NCI-H524 treated with DMSO at 0.1 percent for 48 hours (cell line): Measurements from ENCODE around the gene CNTN5.

Experiments used
- DNase-seq: peaks from one replicate; lab custom pipeline; 2025; lab: John Stamatoyannopoulos, UW

The CNTN5 gene

DNA sequence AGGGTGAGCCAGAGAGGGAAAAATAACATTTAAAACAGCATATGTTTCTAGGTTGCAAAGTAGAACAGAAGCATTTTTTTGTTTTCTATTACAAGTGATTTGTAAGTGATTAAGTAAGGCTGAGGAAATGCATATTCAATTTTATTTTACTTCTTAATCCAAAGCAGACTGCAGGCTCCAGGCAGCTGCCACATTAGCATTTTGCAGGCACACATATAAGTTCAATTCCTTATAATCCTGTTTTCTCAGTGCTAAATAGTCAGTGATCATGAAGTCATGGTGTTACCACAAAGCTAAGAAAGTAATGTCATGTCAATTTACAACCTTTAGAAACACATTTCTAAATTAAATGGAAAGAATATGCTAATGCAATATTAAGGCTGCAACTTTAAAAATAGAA lies 149.8 kb downstream of the CNTN5 start:
- no peak for DNase-seq

DNA sequence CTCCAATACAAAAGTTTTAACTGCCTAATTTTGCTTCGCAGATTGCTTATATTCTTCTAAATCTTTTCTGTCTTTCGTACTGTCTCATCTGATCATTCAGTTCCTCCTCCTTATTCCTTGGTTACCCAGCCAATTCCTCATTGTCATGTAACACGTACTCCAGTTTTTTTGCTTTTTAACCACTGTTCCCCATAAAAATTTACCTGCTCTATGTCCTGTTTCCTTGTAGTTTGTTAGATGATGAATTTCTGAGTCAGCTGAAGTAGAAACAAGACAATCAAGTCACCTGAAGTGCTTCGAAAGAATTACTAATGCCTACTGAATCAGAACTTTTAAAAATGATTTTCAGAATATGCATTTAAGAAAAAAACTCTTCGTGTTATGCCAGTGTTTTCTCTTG lies 150.6 kb downstream of the CNTN5 start:
- DNase-seq = no peak

DNA sequence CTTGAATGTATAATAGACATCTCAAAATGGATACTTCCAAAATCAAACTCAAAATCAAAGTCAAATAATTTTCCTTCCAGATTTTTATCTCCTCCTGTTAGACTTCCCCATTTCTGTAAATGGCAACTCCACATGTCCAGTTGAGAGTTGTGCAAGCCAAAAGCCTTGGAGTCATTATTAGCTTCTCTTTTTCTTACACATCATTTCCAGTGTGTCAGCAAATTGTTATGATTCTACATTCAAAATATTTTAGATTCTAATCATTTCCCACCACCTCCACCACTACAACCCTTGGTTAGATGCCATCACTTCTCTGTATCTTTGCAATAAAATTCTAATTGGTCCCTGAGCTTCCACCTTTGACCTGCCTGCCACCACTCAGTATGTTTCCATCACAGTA lies 155.7 kb downstream of the CNTN5 start:
- no peak for DNase-seq

DNA sequence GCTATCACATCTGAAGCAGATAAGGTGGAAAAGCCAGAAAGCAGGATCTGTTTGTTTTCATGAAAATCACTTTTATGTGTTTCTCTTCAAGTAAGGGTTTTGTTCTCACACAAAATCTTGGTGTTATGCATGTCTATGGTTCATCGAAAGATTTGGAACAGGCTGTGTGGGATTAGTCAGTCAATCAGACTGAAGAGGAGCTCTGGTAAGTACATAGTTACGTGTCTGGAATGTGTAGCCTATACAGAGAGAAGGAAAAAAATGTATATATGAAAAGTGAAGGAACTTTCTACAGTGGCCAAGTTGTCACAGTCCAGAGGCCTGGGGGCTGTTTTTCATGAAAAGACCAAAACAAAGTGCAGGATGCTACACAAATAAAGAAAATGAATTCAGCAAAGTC lies 156.7 kb downstream of the CNTN5 start:
- DNase-seq = no peak

DNA sequence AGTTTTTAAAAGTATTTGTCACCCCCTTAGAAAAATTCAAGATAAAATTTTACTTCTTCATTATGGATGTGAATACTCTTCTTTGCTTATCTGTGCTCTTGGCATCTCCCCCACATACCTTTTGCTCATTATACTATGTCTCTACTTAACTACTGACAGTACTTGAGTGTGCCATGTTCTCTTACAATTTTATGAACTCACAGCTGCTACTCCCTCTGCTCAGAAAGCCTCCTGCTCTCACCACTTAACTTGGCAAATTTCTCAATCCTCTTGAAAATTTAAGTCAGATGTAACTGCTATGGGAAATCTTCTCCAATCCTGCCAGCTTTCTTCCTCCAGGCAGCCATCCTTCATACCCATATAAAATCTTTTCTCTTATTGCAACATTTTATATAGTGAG lies 163.4 kb downstream of the CNTN5 start:
- peak; percentile 86 for DNase-seq

DNA sequence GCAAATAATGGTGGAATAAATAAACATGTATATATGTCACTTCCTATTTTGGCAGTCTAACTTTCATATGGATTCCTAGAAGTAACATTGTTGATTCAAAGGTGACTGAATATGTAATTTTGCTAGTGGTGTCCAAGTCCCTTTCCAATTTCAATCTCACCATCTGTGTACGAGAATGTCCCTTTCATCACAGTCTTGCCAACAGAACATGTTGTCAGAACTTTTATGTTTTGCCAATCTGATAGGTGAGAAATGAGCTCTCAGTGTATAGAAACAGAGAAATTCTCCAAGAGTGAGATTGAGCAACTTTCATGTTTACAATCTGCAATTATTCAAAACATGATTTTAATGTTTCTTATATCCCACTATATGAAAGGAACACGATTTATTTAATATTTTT lies 167.5 kb downstream of the CNTN5 start:
- no peak for DNase-seq

DNA sequence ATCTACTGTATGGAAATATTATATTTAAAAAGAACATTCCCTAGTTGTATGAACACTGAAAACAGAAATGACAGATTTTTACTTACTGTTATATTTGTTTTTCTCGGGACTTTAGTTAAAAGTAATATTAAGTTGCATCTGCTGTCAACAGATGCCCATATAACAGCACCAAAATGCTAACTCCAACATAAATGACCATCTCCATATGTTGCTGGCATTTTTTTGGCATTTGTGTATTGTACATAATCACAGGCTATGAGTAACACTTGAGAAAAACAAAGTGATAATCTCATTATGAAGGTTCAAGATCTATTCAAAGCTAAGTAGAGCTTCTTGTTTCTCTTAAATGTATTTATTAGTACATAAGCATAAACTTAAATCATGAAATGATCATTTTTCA lies 172.0 kb downstream of the CNTN5 start:
- DNase-seq = peak; percentile 28

DNA sequence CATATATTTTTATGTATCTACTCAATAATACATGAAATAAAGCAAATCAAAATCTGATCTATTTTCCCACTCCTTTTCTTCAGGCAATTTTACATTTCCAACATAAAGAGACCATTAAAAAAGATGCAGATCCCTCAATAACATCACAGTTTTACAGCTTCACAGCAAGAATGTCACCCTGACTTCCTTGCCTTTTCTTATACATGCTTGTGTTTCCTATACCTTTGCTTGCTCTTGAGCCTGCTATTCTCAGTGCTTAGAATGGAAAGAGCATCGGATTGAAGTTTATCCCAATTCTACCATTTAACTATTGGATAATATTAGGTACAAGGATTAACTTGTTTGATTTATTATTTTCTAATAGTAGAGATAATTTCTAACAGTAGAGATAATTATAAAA lies 176.7 kb downstream of the CNTN5 start:
- DNase-seq = no peak

DNA sequence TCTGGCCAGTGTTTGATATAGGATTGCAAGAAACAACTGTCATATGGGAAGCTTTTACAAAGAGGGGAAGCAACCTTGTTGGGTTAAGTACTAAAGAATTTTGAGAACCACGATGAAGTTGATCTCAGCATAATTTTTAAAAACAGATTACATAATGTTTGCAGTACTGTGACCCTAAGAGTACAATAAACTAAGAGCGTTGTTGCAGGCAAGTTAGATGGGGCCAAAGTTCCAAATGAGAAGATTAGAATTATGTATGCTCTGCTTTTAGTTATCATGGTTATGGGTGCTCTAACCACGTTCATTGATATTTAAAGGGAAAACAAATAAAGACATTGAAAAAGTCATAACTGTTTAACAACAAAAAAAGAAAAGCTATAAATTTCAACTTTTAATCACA lies 177.5 kb downstream of the CNTN5 start:
- DNase-seq = no peak

DNA sequence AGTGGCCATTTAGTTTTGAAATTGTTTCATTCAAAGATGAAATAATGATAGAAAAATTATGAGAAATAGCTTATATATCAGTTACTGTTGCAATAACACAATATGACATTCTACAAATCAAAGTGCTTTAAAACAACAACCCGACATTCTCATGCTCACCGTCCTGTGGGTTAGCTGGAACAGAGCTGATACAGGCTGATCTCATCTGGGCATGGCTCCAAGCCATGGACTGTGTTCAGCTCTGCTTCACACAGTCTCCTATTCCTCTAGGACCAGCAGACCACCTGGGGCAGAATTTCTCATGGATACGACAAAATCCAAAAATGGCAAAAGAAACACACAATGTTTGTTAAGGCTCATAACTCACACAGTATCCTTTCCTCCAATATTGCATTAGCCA lies 178.6 kb downstream of the CNTN5 start:
- no peak for DNase-seq

DNA sequence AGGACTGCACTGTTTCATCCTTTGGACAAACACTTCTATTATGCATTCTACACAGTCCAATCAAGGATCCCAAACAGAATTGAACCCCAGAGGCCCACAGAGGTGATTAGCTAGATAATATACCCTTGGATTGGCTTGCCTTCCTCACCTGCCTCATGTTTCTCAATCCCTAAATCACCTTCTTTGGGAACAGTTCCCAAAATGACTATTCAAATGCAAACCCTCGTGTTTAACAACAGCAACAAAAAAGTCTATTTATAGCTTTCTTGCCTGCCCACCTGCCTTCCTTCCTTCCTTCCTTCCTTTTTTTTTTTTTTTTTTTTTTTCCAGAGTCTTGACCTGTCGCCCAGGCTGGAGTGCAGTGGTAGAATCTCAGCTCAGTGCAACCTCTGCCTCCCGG lies 180.0 kb downstream of the CNTN5 start:
- DNase-seq = no peak

DNA sequence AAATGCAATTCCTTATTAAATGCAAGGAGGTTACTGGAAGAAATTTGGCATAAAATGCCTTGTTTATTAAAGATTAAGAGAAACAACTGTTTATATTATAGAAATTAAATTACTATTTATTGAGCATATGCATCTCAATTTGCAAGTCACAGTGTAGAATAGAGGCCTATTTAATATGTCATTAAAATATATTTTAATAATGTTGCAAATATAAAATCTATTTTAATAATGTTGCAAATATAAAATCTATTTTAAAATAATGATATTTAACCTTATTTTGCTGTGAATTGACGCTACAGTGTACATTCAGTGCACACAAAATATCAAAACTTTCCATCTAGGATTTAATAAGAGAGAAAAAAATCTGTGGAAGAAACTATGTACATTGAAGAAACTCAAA lies 188.1 kb downstream of the CNTN5 start:
- no peak for DNase-seq

DNA sequence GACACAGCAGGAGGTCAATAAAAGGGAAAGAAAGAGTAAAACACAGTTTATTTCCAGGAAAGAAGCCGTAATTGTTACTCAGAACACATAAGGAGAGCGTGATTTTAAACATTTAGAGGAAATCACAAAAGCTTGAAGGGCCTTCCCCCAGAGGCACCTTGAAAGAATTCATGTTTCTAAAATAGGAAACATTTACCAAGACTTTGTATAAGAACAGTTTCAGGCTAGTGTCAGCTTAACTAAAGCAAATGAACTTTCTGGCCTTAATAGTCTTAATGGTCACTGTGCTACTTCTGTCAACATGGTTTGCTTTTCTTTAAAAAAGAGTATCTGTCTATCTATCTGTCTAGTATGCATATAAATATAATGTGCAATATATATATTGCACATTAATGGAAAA lies 208.8 kb downstream of the CNTN5 start:
- no peak for DNase-seq

DNA sequence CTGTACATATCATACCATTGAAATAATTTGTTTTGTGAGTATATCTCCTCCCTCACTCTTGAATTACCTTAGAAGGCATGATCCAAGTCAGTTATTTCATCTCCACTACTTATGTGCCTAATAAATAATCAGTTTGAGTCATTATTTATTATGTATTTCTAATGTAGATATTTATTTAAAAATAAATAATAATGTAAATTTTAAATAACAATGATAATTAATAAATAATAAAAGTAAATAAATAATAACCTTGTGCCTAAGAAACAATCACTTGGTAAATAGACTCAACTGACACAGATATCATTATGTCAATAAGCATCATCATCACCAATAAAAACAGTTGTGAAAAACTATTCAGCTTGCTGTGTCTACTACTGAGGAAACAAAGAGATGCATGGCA lies 213.8 kb downstream of the CNTN5 start:
- no peak for DNase-seq

DNA sequence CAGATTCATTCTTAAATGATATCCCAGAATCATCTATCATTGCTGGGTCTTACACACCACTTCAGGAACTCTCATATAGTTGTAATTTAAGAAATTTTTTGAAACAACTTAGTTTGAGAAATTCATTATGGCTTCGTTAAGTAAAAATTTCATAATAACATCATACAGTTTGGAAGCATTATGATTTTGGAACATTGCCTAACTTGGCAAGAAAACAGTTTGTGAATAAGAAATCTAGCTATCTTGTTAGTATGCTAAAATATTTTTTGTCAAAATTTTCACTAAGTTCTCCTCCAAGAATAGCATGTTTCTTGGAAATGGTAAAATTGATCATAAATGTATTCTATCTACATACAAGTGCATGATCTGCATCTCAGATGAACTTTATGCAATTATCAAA lies 217.7 kb downstream of the CNTN5 start:
- DNase-seq = no peak

DNA sequence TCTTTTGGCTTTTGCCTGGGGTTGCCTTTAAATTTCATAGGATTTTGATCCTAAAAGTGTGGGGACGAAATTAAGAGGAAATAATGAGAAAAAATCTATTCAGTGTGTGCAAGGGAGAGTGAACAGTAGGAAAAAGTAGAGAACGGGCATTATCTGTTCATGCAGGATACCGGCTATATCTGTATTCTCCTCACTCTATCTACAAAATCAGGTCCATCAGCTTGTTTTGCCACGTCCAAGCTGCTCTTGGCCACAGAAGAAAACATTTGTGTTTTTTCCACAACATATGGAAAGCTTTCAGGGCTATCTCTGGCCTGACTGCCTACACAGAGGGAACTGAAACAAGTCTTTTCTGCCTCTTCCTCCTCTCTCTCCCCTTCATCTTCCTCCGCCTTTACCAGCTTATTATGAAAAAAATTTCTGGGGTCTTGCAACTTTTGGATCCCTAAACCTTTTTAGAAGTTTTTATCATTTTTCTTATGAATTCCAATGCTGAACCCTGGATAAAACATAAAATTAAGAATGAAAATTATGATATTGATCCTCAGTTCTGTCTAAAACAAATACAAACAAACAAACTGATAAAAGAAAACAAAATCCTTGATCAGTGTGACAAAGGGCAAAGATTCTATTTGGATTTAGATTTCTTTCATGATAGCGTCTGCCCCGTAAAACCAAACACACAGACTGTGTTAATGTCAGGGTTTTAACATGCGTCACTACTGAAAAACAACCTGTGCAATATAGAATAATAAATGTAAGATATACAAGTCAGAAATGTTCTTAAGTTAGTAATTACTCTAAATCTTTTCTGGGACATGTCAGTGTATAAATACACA lies 219.7 kb downstream of the CNTN5 start:
- no peak for DNase-seq

DNA sequence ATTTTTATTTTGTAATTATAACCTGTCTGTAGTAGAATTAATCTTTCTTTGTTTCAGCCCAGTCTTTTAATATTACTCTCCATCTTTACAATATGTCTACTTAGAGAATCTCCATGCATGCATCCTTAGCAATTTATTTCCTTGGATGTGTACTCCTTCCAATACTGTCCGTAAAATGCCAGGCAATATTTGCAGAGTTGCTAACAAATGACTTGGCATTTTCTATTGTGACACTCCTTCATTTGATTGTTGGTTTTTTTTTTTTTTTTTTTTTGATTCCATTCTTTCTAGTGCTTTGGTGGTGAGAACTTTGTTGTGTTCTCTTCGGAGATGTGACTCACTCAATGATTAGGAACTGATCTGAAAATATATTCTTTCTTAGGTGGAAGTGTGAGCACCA lies 220.3 kb downstream of the CNTN5 start:
- no peak for DNase-seq

DNA sequence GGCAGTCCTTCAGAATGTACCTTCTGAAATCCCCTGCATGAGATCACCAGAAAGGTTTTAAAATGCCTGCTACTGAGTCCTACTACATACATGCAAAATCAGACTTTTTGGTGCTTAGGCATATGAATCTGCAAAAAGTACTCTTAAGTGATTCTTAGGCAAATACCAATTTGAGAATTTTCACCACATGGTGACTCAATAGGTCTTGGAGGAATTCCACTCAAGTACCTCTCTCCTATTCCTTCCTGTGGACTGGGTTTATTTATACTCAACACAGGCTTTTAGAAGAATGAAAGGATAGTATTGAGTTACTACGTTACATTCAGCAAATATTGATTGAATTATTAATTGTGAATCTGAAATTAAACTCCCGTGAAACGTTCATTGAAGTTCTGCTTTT lies 223.9 kb downstream of the CNTN5 start:
- DNase-seq = no peak

DNA sequence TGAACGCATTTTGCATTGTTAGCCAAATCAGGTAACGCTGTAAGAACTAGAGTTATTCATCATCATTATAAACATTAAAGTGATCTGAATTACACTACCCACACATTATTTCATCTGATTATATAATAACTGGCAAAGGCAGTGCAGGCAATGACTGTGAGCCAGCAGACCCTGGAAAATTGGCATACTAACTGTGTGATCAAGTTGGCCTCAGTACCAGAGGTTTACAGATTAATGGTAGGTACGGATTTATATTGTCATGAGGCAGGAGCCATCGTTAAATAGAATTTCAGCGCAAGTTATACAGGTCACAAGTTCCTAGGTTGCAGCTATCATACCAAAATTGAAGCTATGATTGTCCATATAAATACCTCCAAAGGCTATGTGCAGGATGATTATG lies 225.4 kb downstream of the CNTN5 start:
- DNase-seq = no peak

DNA sequence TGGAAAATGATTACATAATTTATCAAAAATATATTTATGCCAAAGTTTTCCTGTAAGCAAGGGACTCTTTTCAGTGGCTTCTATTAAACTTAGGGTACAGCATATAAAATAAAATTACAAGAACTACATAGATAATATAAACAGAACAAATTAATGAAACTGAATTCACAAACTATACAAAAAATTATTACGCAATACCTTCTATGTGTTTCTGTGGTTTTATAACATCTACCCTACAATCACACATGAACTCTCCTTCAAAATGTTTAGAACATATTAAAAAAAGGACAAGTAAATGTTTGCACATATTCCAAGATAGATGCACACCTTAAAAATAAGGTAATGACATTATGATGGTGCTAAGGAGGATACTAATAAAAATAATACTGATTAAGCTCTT lies 235.9 kb downstream of the CNTN5 start:
- DNase-seq = no peak

DNA sequence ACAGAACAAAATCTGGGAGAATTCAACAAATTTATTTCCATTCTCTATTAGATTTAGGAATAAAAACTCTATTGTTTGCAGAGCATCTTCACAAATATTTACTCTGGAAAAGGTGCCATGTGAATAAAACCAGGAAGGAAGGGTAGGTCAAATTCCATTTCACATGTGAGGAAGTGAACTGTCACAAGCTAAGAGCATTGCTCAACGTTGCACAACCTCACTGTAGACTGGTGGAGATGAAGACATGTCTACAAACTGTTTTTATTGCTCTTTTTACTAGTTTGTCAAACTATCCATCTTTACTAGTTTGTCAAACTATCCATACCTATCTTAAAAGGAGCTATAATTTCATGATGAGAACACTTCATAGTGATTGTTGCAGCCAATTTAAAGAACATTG lies 236.4 kb downstream of the CNTN5 start:
- DNase-seq = no peak

DNA sequence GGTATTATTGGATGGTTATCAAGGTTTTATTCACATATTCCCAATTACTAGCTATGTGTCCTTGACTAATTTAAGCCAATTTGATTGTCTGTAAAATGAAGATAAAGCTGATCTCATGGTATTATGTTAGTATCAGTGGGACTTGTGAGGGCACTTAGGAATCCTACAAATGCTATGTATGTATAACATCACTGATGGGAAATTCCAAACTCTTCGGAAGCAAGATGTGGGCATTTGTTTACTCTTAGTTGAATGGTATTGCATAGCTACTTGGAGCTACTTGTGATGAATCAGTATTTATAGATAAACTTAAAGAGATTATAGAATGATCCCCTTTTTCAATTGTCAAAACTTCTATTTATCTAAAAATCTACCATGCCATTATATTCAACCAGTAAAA lies 239.9 kb downstream of the CNTN5 start:
- no peak for DNase-seq

DNA sequence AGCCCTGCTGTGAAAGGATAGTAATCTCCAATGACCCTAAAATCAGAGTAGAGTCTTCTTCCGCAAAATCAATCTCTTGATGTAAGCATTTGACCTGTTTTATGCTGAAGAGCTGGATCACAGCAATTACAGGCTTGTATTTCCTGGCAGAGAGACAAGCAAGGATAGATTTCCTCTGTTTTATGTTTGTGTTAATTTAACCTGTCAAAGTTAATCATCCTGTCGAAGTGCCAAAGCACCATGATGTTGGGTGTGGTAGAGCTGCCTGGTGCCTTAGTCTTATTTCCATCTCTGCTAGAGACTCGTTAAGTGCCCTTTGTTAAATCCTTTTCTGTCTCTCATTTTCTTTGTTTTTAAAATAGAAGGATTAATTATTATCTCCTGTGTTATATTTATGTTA lies 248.1 kb downstream of the CNTN5 start:
- no peak for DNase-seq

DNA sequence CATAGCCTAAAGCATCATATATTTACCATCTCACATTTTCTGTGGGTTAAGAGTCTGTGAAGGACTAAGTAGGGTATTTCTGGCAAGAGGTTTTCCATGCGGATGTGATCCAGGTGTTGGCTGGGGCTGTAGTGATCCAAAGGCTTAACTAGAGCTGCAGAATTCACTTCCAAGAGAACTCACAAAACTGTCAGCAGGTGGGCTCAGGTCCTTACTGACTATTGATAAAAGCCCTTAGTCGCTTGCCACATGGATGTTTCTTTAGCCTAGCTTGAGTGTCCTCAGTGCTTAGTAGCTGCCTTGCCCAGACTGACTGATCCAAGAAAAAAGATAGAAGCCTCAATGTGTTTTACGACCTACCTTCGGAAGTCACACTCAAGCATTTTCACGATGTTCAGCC lies 250.8 kb downstream of the CNTN5 start:
- no peak for DNase-seq

DNA sequence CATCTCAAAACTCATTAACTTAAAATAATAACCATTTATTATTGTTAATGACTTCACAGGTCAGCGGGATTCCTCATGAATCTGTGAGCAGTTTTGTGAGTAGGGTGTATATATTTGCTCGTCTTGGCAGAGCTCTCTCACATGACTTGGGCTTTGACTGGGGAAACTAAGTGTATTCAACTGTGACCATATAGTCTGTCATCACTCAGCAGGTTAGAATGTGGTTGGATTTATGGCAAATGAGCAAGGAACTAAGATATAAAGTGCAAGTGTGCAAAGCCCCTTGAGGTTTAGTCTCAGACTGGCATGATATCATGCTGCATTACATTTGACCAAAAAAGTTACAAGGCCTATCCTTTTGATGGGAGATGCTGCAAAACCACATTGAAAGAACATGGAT lies 254.8 kb downstream of the CNTN5 start:
- no peak for DNase-seq
